ENCODE measurements around the gene C5orf47. TPM values are rescaled to one million over a fixed set of nuclear protein-coding genes. Genes with fewer than 3 reads are reported as not detected.

Gene C5orf47
- total RNA-seq, 2 donors from 2014 or later: 8.7 TPM; not detected in 1

DNA sequence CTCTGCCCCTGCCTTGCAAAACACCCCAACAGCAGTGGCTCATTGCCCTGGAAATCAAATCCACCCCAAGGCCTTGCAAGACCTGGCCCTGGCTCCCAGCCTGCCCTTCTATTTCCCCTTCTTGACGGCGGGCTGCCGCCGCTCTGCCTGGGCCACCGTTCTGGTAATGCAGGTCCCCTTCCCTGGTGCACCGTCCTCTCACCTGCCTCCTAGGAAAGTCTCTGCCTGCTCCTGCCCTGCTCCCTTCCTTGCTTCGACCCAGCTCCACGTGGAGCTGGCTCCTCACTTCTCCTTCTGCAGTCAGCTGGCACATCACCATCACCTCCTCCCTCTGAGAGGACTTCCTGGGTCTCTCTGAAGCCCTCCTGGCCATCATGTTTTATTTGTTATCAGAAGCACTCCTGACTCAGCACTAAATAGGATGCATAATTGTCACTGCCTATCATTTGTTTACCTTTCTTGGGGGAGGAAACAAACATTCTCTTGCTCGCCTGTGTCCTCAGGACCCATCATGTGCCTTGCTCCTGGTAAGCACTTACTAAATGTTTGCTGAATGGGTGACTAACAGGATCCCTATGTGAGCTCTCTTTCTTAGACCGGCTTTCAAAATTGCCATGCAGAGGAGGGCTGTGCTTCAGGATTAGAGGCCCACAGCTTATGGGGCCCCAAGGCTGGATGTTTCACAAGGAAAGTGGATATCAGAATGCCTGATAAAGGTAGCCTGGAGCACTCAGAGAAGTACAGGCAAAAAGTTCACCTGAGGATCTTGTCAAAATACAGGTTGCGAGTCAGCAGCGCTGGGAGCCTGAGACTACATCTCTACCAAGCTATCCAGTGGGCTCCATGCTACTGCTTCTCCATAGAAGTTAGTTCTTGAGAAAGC lies 19.6 kb upstream of the C5orf47 start:
- no peak for TF ChIP-seq POLR2A (IDR thresholded peaks at IDR 0.05)
- TF ChIP-seq POLR2AphosphoS5 (IDR thresholded peaks at IDR 0.05): peak; percentile 46
- 67% methylated on average over 12 of the region's 12 CpGs for WGBS
- Histone ChIP-seq H3K4me3 (no peak overlapping the region), H3K9me3 (no peaks in the 10 kb centered on the region), H3K36me3 (no peaks in the 10 kb centered on the region), H3K27ac (no peak overlapping the region), H3K4me1 (replicated peaks) (no peaks in the 10 kb centered on the region), H3K27me3 (replicated peaks; ENCODE audit: insufficient read depth) (no peaks in the 10 kb centered on the region)
- DNase-seq (ENCODE audit: low spot score): no peak
- intact Hi-C loops (cut with DNase I): loop anchor here (5.0 kb wide), 2 partner anchors 42 to 217 kb away; no protein-coding TSS in a partner anchor

DNA sequence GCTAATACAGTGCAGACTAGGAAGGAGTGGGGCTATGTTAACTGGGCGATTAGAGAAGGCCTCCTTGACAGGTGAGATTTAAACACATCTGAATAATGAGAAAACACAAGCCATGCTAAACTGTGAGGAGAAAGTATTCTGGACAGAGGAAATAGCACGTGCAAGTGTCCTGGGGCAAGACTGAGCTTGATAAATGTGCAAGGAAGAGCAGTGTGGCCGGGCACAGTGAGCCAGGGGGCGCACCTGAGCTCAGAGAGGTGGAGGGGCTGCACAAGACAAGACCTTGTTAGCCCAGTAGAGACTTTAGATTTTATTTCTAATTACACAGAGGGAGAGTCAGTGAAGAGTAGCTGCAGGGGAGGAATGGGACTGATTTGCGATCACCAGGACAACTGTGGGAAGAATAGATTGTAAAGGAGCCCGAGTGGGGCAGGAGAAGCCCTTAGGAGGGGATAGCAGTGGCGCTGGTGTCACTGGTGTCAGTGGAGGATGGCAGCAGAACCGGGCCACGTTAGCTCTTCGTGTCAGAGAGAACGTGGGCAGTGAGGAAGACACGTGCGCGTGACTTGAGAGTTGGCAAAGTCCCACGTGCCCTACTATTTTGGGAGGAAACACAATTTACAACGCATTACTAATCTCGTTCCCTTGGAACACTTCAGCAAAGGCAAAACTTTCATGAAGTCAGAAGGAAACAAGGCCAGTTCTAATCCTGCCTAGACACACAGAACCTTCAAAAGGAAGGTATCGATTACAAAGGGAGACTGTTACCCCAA lies 17.9 kb upstream of the C5orf47 start:
- Histone ChIP-seq H3K9me3 (no peaks in the 10 kb centered on the region), H3K36me3 (no peaks in the 10 kb centered on the region), H3K27me3 (replicated peaks; ENCODE audit: insufficient read depth) (no peaks in the 10 kb centered on the region), H3K27ac (no peak overlapping the region), H3K4me1 (replicated peaks) (no peaks in the 10 kb centered on the region), H3K4me3 (no peak overlapping the region)
- intact Hi-C loops (cut with DNase I): loop anchor here (5.0 kb wide), 1 partner anchor 219 kb away; no protein-coding TSS in a partner anchor
- TF ChIP-seq, protein P1, sequence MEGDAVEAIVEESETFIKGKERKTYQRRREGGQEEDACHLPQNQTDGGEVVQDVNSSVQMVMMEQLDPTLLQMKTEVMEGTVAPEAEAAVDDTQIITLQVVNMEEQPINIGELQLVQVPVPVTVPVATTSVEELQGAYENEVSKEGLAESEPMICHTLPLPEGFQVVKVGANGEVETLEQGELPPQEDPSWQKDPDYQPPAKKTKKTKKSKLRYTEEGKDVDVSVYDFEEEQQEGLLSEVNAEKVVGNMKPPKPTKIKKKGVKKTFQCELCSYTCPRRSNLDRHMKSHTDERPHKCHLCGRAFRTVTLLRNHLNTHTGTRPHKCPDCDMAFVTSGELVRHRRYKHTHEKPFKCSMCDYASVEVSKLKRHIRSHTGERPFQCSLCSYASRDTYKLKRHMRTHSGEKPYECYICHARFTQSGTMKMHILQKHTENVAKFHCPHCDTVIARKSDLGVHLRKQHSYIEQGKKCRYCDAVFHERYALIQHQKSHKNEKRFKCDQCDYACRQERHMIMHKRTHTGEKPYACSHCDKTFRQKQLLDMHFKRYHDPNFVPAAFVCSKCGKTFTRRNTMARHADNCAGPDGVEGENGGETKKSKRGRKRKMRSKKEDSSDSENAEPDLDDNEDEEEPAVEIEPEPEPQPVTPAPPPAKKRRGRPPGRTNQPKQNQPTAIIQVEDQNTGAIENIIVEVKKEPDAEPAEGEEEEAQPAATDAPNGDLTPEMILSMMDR (IDR thresholded peaks at IDR 0.05): no peak
- TF ChIP-seq POLR2A (IDR thresholded peaks at IDR 0.05) (no peak), POLR2AphosphoS5 (IDR thresholded peaks at IDR 0.05) (no peak)
- no peak for DNase-seq (ENCODE audit: low spot score)
- WGBS: 84% methylated on average over 18 of the region's 18 CpGs

DNA sequence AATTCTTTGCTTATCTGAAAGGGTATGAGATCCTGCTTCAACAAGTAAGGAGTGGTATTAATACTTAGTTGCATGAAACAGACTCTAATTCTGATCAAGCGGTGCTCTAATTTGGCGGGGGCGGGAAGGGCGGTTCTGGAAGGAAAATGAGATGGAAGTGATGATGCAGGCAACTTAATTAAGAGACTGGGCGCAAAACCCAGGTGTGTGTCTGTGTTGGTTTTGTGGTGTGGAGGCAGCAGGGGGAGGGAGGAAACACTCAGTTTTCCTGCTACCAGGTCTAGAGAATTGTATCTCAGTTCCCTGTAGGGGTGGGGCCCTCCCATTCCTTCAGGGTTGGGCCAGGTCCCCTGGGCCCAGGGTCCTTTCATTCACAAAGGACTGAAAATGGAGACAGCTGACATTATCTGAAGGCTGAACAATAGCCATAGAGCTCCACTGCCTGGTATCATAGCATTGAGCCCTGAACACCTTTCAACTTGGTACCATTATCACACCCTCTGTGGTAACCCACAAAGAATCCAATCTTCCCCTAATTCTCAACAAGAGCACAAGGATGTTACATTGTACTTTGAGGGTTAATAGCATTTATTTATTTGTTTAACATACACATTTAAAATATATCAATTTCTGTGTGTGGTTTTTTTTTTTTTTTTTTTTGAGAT lies 17.2 kb upstream of the C5orf47 start:
- Histone ChIP-seq H3K27me3 (replicated peaks; ENCODE audit: insufficient read depth) (no peaks in the 10 kb centered on the region), H3K27ac (no peak overlapping the region), H3K4me3 (no peak overlapping the region), H3K9me3 (no peaks in the 10 kb centered on the region), H3K36me3 (no peaks in the 10 kb centered on the region), H3K4me1 (replicated peaks) (no peaks in the 10 kb centered on the region)
- DNase-seq (ENCODE audit: low spot score): no peak
- intact Hi-C loops (cut with DNase I): loop anchor here (2.0 to 5.0 kb wide), 2 partner anchors 83 to 220 kb away; partner anchors contain the start of gene CPEB4
- TF ChIP-seq POLR2AphosphoS5 (IDR thresholded peaks at IDR 0.05) (no peak), POLR2A (IDR thresholded peaks at IDR 0.05) (no peak)
- TF ChIP-seq, protein P1 (IDR thresholded peaks at IDR 0.05): no peak
- WGBS: 96% methylated on average over 5 of the region's 5 CpGs

DNA sequence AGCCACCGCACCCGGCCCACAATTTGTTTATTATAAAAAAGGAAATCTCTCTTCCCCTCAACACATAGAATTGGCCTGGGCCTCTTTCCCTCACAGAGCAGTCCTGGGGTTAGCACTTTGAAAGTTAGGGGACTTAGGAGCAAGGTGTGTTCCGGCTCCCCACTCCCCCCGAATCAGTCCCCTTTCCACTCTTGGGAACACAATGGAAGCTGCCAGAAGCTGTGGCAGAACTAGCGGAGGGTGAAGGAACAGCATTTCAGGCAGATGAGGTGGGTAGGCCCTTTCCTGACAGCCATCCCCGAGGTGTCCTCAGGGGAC lies 16.4 kb upstream of the C5orf47 start:
- H3K27ac ChIP-seq: no peak overlapping the region
- H3K4me3 ChIP-seq: peak overlapping the region; percentile 26 to 42
- intact Hi-C loops (cut with DNase I): loop anchor here (2.0 to 5.0 kb wide), 2 partner anchors 84 to 220 kb away; partner anchors contain the start of gene CPEB4

More for the DNA sequence above, 16.4 kb upstream of the C5orf47 start:
- TF ChIP-seq, protein P1 (IDR thresholded peaks at IDR 0.05): no peak
- no peak for TF ChIP-seq POLR2A (IDR thresholded peaks at IDR 0.05)
- TF ChIP-seq POLR2AphosphoS5 (IDR thresholded peaks at IDR 0.05): no peak
- WGBS: 61% methylated on average over 6 of the region's 6 CpGs
- no peaks in the 10 kb centered on the region for H3K4me1 ChIP-seq (replicated peaks)
- no peaks in the 10 kb centered on the region for H3K36me3 ChIP-seq
- no peaks in the 10 kb centered on the region for H3K9me3 ChIP-seq
- DNase-seq (ENCODE audit: low spot score): no peak
- H3K27me3 ChIP-seq (replicated peaks; ENCODE audit: insufficient read depth): no peaks in the 10 kb centered on the region

Measured in prostate gland (tissue), 2 donors.